ENCODE results near the gene IGSF8.
"Not testable (repeated sequence)": the region's sequence is repeated elsewhere in the genome, so short reads cannot be mapped to it uniquely, and the experiment has no call there.

Gene IGSF8

DNA sequence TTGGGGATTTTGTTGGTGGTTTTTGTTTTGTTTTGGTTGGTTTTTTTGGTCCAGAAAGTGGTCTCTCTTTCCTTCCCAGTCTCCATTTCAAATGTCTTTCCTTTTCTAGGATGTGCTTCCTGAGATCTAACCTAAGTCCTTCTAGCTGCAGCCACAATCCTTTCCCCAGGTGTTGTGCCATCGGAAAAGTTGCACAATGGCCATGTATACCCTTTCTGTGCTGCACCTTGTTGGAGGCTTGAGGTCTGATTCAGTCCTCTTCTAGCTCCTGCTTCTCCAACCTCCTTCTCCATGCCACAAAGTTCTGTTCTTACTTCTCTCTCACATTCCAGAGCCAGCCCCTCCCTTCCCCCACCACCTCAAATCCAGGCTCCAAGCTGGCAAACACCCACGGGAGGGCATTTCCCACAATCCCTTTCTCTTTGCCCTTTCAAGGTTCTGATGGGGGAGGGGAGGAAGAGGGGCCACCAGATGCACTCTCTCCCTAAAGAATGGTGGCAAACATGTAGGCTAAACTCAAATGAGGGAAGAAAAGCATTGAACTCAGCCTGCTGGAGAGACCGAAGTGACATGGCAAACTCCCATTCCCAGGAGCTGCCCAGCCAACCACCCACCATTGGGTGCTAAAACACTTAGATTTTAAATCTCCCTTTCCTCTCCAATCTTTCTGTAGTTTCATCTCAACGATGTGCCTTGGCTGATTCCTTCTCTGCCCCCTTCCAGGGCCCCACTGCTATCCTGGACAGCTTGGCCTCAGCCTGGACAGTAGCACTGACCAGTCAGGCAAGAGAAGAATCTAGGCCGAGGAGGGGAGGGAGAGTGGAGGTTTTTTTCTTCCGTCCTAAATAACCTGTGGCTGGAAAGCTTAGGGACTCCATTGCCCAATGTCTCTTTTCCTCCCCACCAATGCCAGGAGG lies 31.3 kb downstream of the IGSF8 start:
- no peak for DNase-seq (ENCODE audit: low spot score)

- no peak for DNase-seq (ENCODE audit: low spot score)
These were observed 33.7 kb downstream of the IGSF8 start for GRCh38 chr1:160064746-160065145.

- DNase-seq (ENCODE audit: low spot score), result no peak
These were observed 34.3 kb downstream of the IGSF8 start for GRCh38 chr1:160064164-160064563.

GRCh38 chr1:160063176-160063575 lies 35.2 kb downstream of the IGSF8 start:
- DNase-seq (ENCODE audit: low spot score), result no peak

DNA sequence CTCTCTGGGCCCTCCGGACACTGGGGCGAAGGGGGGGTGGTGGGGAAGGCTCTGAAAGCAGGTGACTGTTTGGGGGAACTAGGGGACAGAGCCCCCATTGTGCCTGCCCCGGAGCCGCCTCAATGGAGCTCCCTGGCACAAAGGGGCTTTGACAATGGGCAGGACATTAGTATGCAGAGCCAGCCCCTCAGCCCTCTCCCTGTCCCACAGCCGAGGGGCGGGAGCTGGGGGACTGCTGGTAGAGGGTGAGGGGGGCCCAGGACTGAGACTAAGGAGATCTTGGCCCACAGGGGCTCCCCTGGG lies 36.2 kb downstream of the IGSF8 start:
- DNase-seq (ENCODE audit: low spot score), result no peak

GRCh38 chr1:160061369-160062229 lies 36.8 kb downstream of the IGSF8 start:
- no peak for DNase-seq (ENCODE audit: low spot score)

- no peak for DNase-seq (ENCODE audit: low spot score)
These were observed 40.3 kb downstream of the IGSF8 start for GRCh38 chr1:160058087-160058486.

DNA sequence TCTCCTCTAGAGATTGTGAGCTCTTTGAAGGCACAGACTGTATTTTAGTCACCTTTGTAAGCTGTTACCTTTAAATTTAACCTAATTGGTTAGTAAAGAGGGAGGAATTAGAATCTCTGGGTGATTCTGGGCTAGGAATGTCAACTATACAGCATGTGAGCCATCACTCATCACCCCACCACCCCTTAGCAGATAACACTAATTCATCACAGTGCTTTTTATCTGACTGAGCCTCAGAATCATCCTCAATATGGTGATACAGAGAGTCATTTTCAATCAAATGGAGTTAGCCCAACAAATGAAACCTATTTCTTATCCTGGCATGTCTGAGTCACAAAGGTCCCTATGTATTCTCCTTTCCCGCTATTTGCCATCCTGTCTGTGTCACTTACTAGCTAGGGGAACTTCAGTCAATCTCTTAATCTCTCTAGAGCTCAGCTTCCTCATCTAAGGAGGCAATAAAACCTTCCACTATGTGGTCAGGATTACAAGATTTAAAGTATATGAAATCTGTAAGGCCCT lies 41.7 kb downstream of the IGSF8 start:
- DNase-seq (ENCODE audit: low spot score), result no peak

DNA sequence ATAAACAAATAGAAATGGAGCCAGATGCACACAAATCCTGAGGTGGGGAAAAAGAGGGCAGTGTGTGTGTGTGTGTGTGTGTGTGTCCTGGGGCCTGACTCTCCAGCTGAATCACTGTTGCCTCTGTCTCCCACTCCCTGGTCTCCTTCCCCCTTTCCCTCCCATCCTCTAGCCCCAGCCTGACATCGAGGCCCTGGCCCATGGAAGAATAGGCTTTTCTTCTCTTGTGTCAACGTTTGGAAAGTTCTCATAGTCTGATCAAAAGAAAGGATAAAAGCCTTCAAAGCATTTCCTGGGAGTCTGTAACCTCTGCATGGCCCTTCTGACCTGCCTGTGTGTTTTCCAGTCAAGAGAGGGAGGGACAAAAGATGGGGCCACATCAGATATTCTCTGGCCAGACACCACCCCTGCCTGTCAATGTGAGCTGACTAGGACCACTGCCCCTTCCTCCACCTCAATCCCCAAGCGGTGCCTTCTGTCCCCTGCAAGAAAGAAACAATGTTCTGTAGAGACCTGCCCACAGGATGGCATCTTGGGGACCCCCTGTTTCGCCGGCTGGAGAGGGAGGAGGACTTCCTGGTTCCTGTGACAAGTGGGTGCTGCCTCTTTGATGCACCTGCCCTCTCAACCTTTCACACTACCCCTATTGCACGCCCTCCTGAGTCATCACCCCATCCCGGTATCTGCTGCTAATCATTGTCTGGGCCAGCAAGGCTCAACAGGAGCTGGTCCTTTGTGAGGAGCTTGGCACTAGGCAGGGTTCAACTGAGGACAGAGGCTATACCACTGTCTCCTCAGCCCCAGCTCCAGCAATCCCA lies 44.7 kb downstream of the IGSF8 start:
- no peak for DNase-seq (ENCODE audit: low spot score)

DNA sequence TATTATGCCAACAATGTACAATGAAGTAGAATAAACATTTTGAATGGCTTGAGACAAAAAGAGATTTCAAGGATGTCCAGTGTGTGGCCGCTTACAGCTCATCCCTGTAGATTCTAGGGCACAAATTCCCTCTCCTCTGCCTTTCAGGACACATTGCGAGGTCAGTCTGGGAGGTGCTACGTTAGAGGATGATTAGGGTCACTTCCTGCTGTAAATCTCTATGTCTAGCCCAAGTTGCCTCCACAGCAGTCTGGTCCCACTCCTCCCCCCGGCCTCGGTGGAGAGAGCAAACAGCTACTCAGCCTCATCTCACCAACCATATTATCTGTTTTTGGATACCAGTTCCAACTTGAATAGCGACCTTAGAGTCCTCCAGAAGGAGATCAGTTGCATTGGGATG lies 45.5 kb downstream of the IGSF8 start:
- no peak for DNase-seq (ENCODE audit: low spot score)

DNA sequence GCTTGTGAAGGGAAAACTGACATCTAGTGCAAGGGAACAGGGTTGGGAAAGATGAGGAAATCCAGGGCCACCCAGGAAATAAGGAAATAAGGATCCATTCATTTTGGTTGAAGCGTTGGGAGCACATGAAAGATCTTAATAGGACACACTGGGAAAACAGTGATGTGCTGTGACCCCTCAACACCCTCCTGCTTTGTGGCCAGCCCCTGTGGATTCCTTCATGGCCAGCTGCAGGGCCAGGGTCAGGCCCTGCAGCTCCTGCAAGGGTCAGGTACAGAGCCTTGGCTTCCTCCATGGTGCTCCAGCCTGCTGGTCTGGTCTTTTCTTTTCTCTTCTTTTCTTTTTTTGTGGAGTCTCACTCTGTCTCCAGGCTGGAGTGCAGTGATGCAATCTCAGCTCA lies 47.8 kb downstream of the IGSF8 start:
- no peak for DNase-seq (ENCODE audit: low spot score)

- not testable (repeated sequence) for DNase-seq (ENCODE audit: low spot score)
These were observed 48.2 kb downstream of the IGSF8 start for GRCh38 chr1:160050182-160050581.

GRCh38 chr1:160049101-160049500 lies 49.3 kb downstream of the IGSF8 start:
- no peak for DNase-seq (ENCODE audit: low spot score)

DNA sequence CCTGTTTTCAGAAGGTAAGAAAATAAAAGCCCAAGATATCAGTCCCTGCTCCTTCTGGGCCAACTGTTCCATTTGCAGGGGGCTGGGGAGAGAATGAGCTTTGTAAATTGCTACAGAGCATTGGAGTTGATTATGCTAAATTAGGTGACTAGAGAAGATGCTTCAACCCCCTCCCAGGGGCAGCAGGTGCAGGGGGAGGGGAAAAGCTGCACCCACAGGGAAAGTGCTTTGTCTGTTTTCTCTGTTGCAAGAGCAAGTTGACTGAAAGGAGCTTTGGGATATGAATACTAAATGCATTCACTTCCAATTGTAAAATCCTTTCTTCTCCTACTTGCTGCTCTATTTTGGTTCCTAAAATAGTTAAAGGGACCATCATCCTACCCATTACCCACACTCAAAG lies 50.1 kb downstream of the IGSF8 start:
- DNase-seq (ENCODE audit: low spot score), result no peak

GRCh38 chr1:160047111-160047991 lies 51.1 kb downstream of the IGSF8 start:
- no peak for DNase-seq (ENCODE audit: low spot score)

- DNase-seq (ENCODE audit: low spot score), result peak; percentile 16
These were observed 51.8 kb downstream of the IGSF8 start for GRCh38 chr1:160046494-160047110.

DNA sequence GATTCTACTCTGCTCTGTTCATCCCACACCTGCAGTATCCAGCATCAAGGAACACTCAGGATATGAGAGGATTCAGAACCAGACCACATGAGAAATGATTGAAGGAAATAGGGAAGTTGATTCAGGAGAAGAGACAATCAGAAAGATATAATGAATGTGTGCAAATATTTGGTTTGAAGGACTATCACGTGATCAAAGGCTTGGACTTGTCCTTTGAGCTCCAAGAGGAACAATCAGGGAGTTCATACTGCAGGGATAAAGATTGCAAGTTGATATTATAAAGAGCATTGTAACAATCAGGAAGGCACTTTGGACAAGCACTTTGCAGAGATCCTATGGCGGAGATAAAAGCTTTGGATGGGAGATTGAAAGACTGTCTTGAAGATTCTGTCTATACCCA lies 52.8 kb downstream of the IGSF8 start:
- DNase-seq (ENCODE audit: low spot score), result no peak

- no peak for DNase-seq (ENCODE audit: low spot score)
These were observed 54.9 kb downstream of the IGSF8 start for GRCh38 chr1:160043543-160043942.
